Loucy (cell line): ENCODE measurements around the gene REEP1.

ENCODE experiments used
- H2AFZ ChIP-seq: fragments of 200-600 bp; sonication (generic); 2 replicates; pipeline ENCODE4 v1.6.0; 2016; ENCODE audit warnings: antibody characterized with exemption, mild to moderate bottlenecking, low read length, moderate library complexity
- H3F3A ChIP-seq: fragments of 200-600 bp; 2 replicates; pipeline ENCODE4 v1.6.0; 2016; ENCODE audit warnings: antibody characterized with exemption, low read depth, mild to moderate bottlenecking
- H3K27me3 ChIP-seq: fragments of 200-600 bp; sonication (generic); 2 replicates; pipeline ENCODE4 v1.6.1; 2014; ENCODE audit warnings: low read length, mild to moderate bottlenecking; ENCODE audit not compliant: insufficient read depth, poor library complexity, severe bottlenecking
- H3K36me3 ChIP-seq: fragments of 200-600 bp; sonication (generic); 2 replicates; pipeline ENCODE4 v1.6.1; 2016; ENCODE audit warnings: low read length; ENCODE audit not compliant: insufficient read depth
- H3K4me1 ChIP-seq: fragments of 200-600 bp; sonication (generic); 2 replicates; pipeline ENCODE4 v1.5.1; 2014; ENCODE audit warnings: low read length, mild to moderate bottlenecking; ENCODE audit not compliant: insufficient read depth, poor library complexity, severe bottlenecking
- H3K4me2 ChIP-seq: fragments of 200-600 bp; sonication (generic); 2 replicates; pipeline ENCODE4 v1.6.0; 2014; ENCODE audit warnings: antibody characterized with exemption, low read length, low read depth, mild to moderate bottlenecking; ENCODE audit not compliant: poor library complexity, severe bottlenecking
- H3K4me3 ChIP-seq: fragments of 200-600 bp; sonication (generic); 2 replicates; pipeline ENCODE4 v1.5.1; 2014; ENCODE audit warnings: low read length, mild to moderate bottlenecking, mixed read lengths; ENCODE audit not compliant: poor library complexity, severe bottlenecking
- H3K79me2 ChIP-seq: fragments of 200-600 bp; sonication (generic); 2 replicates; pipeline ENCODE4 v1.6.1; 2014; ENCODE audit warnings: low read length; ENCODE audit not compliant: insufficient read depth
- H3K9ac ChIP-seq: fragments of 200-600 bp; sonication (generic); 2 replicates; pipeline ENCODE4 v1.6.0; 2014; ENCODE audit warnings: mild to moderate bottlenecking, low read depth, low read length, moderate library complexity; ENCODE audit not compliant: poor library complexity, severe bottlenecking
- H3K9me2 ChIP-seq: fragments of 200-600 bp; sonication (generic); replicated peaks from 2 replicates; pipeline ENCODE4 v1.6.1; 2016; ENCODE audit warnings: low read depth, low read length, mixed read lengths
- H3K9me3 ChIP-seq: fragments of 200-600 bp; sonication (generic); 2 replicates; pipeline ENCODE4 v1.6.1; 2014; ENCODE audit warnings: mild to moderate bottlenecking, antibody characterized with exemption, low read length, low read depth; ENCODE audit not compliant: insufficient read depth
- H4K20me1 ChIP-seq: fragments of 200-600 bp; sonication (generic); 2 replicates; pipeline ENCODE4 v1.6.0; 2014; ENCODE audit warnings: antibody characterized with exemption, low read length, mild to moderate bottlenecking; ENCODE audit not compliant: insufficient read depth, poor library complexity, severe bottlenecking
- CTCF ChIP-seq: fragments of 200-600 bp; sonication (generic); conservative IDR thresholded peaks from 2 replicates; pipeline ENCODE4 v1.5.1; 2014; ENCODE audit warnings: mild to moderate bottlenecking, antibody characterized with exemption, low read length
- EZH2phosphoT487 ChIP-seq: fragments of 200-600 bp; IDR thresholded peaks from 2 replicates; pipeline ENCODE4 v1.6.1; 2018; ENCODE audit warnings: antibody characterized with exemption, mild to moderate bottlenecking, moderate library complexity, borderline replicate concordance

Gene REEP1

GRCh38 chr2:86175828-86176227, 161.6 kb downstream of the REEP1 start:
- no peak overlapping the region for H2AFZ ChIP-seq
- no peaks in the 10 kb centered on the region for H3K9me3 ChIP-seq
- TF ChIP-seq EZH2phosphoT487 (no peak), CTCF (no peak)
- no peak overlapping the region for H3K4me2 ChIP-seq
- H3K9ac ChIP-seq, result no peak overlapping the region
- peaks cover 25% of the 10 kb centered on the region for H3K79me2 ChIP-seq
- peaks cover 86% of the 10 kb centered on the region for H3K36me3 ChIP-seq
- no peaks in the 10 kb centered on the region for H3K4me1 ChIP-seq
- no peaks in the 10 kb centered on the region for H3F3A ChIP-seq
- H3K9me2 ChIP-seq, result no peaks in the 10 kb centered on the region
- H3K4me3 ChIP-seq, result no peak overlapping the region
- peaks cover 6% of the 10 kb centered on the region for H4K20me1 ChIP-seq
- no peaks in the 10 kb centered on the region for H3K27me3 ChIP-seq

GRCh38 chr2:86174445-86174844, 163.0 kb downstream of the REEP1 start:
- Histone ChIP-seq H2AFZ (no peak overlapping the region), H3K9ac (no peak overlapping the region), H3K36me3 (peaks cover 91% of the 10 kb centered on the region), H3K9me2 (no peaks in the 10 kb centered on the region), H3K79me2 (peaks cover 19% of the 10 kb centered on the region; the same call in 1 of the 2 replicates), H3K4me3 (no peak overlapping the region), H3K9me3 (no peaks in the 10 kb centered on the region), H3K4me2 (no peak overlapping the region), H3F3A (no peaks in the 10 kb centered on the region), H3K4me1 (no peaks in the 10 kb centered on the region), H3K27me3 (no peaks in the 10 kb centered on the region), H4K20me1 (peaks cover under 1% of the 10 kb centered on the region)
- no peak for TF ChIP-seq EZH2phosphoT487
- no peak for TF ChIP-seq CTCF

GRCh38 chr2:86172610-86173009, 164.8 kb downstream of the REEP1 start:
- peaks cover 92% of the 10 kb centered on the region for H3K36me3 ChIP-seq
- H3K27me3 ChIP-seq, result no peaks in the 10 kb centered on the region
- TF ChIP-seq CTCF, result no peak

More at GRCh38 chr2:86172610-86173009, 164.8 kb downstream of the REEP1 start:
- Histone ChIP-seq H3K9me3 (no peaks in the 10 kb centered on the region), H3F3A (no peaks in the 10 kb centered on the region), H2AFZ (no peak overlapping the region), H3K4me3 (no peak overlapping the region), H3K9ac (no peak overlapping the region), H3K79me2 (peaks cover 16% of the 10 kb centered on the region; the same call in 1 of the 2 replicates), H3K9me2 (no peaks in the 10 kb centered on the region), H3K4me1 (no peaks in the 10 kb centered on the region), H3K4me2 (no peak overlapping the region), H4K20me1 (no peaks in the 10 kb centered on the region)
